A172 (cell line): ENCODE results near the gene PLD4. TPM values are rescaled to one million over a fixed set of nuclear protein-coding genes. Genes with fewer than 3 reads are reported as not detected.
"Not testable (repeated sequence)": the region's sequence is repeated elsewhere in the genome, so short reads cannot be mapped to it uniquely, and the experiment has no call there.

ENCODE experiments used
- DNase-seq: peaks from one replicate; pipeline ENCODE4 v3.0.0-alpha.2; 2015; ENCODE audit warnings: low spot score
- total RNA-seq: library from RNA; depleted of rRNA; stranded (reverse); fragments of >200 nt; shearing (Covaris generic); gene quantifications from 2 replicates; pipeline ENCODE4 v1.2.3, GENCODE V29; 2014

PLD4 gene
- total RNA-seq, 1 experiment from 2014 or later = not detected

DNA sequence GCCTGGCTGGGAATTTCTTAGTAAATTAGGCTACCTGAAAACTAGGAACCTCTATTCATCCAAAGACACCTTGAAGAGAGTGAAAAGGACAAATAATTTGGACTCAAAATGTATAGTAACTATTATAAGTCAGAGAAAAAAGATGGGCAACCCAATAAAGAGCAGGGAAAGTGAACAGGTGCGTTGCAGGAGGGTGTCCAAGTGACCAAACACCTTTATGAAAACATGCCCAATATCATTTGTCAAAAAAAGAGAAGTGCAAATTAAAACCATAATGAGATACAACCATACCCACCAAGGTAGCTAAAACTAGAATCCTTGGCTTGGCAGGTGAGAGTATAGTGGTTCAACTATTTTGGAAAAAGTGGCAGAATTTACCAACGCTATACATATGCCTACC, 24.9 kb upstream of the PLD4 start:
- DNase-seq = no peak

DNA sequence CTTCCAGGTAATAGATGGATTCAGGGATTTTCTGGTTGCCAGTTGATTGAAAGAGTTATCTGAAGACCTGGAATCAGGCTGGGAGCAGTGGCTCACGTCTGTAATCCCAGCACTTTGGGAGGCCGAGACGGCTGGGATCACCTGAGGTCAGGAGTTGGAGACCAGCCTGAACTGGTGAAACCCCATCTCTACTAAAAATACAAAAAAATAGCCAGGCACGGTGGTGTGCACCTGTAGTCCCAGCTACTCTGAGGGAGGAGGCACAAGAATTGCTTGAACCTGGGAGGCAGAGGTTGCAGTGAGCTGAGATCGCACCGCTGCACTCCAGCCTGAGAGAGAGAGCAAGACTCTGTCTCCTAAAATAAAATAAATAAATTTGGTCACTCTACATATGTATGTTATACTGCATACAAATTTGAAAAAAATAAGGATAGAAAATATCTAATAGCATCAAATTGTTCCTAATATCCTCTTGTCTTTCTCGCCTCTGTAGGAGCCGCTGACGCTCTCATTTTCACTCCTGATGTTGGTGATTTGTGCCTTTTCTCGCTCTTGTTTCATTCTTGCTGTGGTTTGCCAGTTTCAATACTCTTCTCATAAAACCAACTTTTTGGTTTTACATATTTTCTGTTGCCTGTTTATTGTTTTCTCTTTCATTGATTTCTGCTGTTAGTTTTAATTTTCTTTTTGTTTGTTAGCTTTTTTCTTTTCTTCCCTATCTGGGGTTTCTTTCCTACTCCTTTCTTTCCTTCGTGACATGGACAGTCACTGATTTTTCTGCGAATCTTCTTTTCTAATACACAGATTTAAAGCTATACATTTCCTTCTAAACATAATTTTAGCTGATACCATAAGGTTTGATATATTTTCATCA, 23.8 kb upstream of the PLD4 start:
- no peak for DNase-seq

DNA sequence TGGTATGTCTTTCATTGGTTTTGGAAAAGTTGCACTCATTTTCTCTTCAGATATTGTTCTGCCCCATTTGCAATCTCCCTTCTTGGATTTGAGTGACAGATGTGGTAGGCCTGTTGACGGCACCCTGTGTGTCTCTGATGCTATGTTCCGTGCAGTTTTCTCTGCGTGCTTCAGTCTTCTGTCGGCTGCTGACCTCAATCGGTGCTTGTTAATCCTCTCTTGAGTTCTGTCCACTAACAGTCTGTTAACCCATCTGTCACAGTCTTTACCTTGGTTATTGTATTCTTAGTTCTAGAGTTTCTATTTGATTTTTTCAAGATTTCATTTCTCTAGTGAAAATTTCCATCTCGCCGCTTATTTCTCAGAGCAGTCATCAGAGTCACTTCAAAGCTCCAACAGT, 20.7 kb upstream of the PLD4 start:
- DNase-seq = no peak

DNA sequence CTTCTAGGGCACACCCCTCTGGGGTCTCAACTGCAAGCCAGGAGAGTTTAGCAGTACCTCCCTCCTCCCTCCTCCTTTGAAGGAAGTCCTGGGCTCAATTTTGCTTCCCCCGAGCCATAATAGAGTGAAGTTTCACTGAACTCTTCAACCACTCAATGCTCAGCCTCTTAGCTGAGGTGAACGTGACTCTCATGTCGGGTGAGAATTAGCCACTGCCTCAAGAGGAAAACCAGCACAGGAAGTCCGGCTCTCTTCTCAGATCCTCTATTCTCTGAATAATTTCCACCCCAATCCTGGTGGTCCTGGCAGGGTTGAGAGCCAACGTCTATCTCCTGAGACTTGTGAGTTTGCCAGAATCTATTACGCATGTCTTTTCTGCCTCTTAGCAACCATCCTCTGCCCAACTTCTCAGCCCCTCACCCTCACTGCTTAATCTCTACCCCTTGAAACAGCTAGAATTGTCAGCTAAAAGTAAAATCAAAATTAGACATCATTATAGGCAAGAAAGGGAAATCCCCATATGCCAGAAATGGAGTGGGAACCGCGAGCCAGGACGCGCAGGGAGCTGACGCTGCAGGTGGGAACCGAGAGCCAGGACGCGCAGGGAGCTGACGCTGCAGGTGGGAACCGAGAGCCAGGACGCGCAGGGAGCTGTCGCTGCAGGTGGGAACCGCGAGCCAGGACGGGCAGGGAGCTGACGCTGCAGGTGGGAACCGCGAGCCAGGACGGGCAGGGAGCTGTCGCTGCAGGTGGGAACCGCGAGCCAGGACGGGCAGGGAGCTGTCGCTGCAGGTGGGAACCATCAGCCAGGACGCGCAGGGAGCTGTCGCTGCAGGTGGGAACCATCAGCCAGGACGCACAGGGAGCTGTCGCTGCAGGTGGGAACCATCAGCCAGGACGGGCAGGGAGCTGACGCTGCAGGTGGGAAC, 19.8 kb upstream of the PLD4 start:
- not testable (repeated sequence) for DNase-seq

DNA sequence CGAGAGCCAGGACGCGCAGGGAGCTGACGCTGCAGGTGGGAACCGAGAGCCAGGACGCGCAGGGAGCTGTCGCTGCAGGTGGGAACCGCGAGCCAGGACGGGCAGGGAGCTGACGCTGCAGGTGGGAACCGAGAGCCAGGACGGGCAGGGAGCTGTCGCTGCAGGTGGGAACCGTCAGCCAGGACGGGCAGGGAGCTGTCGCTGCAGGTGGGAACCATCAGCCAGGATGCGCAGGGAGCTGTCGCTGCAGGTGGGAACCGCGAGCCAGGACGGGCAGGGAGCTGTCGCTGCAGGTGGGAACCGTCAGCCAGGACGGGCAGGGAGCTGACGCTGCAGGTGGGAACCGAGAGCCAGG, 19.1 kb upstream of the PLD4 start:
- not testable (repeated sequence) for DNase-seq

DNA sequence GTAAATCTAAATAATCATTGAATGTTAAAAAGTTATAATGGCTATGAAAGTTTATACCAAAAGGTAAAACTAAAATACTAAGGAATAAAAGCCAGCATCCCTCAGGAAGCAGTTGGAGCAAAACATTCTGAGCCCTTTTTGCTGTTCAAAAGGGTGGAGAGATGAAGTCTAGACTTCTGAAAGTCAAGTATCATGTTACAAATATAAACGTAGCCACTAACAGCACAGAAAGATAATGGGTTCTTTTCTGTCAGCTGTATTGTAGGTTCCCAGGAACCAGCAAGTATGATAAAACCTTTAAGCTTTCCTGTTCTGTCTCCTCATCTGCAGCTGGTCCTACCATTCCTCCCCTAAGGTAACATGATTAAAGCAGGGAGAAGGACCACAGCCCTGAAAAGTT, 16.4 kb upstream of the PLD4 start:
- no peak for DNase-seq

DNA sequence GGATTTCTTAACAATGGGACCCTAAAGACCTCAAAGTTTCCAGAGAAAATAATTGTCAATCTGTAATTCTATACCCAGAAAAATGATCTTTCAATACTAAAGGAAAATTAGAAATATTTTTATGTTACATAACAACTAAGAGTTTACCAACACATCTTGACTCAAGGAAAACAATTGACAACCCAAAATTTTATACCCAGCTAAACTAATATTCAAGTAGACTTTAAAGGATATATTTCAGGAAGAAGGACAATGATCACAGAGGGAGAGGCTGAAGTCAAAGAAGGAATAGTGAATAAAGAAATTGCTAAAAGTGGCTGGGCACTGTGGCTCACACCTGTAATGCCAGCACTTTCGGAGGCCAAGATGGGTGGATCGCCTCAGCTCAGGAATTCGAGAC, 12.6 kb upstream of the PLD4 start:
- no peak for DNase-seq

DNA sequence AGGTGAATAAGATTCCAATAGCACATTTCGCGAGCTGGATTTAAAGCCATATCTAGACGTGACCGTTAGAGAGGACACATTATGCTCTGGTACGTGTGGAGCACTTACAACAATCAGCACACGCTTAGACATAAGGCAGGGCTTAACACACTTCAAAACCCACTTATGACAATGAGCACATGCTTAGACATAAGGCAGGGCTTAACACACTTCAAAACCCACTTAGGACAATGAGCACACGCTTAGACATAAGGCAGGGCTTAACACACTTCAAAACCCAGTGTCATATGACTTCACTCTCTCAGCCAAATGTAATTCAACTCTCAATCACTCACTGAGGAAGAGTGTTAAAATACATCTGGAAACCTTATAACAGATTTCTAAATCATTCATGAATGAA, 11.2 kb upstream of the PLD4 start:
- no peak for DNase-seq

DNA sequence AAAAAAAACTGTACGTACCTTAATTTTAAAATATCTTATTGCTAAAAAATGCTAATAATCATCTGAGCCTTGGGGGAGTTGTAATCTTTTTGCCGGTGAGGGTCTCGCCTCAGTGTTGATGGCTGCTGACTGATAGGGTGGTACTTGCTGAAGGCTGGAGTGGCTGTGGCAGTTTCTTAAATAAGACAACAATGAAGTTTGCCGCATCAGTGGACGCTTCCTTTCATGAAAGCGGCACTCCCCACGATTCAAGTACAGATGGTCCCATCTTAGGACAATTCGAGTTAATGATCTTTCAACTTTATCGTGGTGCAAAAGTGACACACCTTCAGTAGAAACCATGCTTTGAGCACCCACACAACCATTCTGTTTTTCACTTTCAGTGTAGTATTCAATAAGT, 7.6 kb upstream of the PLD4 start:
- DNase-seq = no peak

DNA sequence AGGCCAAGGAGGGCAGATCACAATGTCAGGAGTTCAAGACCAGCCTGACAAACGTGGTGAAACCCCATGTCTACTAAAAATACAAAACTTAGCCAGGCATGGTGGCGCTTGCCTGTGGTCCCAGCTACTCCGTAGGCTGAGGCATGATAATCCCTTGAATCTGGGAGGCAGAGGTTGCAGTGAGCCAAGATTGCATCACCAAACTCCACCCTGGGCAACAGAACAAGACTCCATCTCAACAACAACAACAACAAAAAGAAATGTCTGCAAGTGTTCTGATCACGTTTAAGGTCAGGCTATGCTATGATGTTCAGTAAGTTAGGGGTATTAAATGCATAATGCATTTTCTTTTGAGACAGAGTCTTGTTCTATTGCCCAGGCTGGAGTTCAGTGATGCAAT, 6.7 kb upstream of the PLD4 start:
- no peak for DNase-seq

DNA sequence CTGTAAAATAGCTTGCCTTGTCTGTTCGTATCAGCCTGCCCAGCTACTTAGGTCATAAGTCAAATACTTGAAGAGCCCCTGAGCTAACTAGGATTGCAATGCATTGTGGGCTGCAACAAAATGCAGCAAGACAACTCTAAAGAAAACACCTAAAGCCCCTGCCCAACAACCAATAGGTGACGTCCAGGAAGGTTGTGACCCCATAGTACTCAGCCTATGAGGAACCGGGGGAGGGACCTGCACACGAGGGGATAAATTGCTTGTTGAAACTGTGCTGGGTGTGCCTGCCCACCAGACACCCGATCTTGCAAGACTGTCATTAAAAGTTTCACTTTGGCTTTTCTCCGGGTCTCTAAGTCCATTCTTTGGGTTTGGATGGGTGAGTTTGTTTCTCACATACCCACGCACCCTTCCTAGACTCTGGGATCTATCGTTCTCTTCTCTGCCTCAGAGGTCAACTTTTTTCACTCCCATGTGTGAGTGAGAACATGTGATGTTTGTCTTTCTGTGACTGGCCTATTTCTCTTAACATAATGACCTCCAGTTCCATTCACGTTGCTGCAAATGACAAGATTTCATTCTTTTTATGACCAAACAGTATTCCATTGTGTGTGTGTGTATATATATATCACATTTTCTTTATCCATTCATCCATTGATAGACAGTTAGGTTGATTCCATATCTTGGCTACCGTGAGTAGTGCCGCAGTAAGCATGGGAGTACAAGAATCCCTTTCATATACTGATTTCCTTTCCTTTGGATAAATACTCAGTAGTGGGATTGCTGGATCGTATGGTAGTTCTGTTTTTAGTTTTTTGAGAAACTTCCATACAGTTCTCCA, 5.3 kb upstream of the PLD4 start:
- DNase-seq = not testable (repeated sequence)

DNA sequence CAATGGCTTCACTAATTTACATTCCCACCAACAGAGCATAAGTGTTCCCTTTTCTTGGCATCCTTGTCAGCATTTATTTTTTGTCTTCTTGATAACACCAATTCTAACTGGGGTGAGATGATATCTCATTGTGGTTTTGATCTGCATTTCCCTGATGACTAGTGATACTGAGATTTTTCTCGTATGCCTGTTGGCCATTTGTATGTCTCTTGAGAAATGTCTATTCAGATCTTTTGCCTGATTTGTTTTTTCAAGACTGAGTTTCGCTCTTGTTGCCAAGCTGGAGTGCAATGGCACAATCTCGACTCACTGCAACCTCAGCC, 4.7 kb upstream of the PLD4 start:
- DNase-seq = no peak

DNA sequence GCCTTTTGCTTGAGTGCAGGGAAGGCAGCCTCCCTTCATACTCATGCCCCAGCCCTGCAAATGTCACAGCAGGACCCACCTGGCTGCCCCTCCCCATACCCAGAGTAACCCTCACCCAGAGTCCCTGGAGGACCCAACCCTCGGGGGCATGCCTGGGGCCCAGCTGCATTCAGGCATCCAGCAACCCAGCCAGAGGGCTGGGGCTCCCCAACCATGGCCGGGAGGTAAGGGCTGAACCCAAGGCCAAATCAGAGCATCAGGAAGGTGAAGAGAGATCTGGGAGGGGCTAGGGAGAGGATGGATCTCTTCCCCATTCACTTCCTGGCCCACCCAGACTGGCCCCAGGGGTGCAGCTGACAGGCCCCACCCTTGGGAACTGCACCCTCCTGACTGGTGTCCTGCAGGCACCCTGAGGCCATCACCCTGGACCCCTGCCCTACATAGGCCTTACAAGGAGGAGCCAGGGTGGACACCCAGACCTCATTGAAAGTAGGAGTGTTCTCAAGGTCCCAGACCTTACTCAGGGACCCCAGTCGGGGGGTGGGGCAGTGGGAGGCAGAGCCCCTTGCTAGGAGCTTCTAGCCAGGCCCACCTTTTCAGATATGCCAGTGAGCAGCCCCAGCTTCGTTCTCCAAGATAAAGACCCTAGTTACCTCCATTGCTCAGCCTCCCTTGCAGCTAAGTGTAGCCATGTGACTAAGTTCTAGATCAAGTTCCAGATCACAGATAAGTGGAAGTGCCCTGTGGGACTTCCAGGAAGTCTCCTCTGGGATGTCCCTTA, 849 bp upstream of the PLD4 start:
- DNase-seq = no peak

DNA sequence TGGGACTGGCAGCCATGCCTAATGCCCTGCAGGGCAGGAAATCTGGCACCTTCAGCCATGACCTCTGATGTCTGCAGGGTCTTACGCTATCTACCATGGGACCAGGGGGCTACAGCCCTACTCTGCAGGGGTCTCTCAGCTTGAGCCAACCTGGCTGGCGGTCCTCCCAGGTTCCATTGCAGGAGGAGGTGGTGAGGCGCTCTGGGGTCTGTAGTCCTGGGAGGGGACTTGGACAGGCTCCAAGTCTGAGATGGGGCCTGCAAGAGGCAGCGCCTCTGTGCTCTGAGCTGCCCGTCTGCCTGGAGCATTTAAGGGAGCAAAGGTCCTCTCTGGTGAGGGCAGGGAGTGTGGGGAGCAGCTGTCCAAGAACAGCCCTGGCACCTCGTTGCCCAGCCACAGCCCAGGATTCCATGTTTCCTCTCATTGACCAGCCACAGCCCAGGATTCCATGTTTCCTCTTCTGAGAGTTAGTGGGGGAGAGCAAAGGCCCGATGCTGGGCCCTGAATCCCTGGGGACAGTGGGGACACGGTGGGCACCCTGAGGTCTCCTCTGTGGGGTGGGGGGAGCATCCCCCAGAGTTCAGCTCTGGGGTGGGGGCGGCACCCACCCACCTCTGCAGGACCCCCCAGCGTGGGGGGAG, 655 bp downstream of the PLD4 start:
- no peak for DNase-seq

DNA sequence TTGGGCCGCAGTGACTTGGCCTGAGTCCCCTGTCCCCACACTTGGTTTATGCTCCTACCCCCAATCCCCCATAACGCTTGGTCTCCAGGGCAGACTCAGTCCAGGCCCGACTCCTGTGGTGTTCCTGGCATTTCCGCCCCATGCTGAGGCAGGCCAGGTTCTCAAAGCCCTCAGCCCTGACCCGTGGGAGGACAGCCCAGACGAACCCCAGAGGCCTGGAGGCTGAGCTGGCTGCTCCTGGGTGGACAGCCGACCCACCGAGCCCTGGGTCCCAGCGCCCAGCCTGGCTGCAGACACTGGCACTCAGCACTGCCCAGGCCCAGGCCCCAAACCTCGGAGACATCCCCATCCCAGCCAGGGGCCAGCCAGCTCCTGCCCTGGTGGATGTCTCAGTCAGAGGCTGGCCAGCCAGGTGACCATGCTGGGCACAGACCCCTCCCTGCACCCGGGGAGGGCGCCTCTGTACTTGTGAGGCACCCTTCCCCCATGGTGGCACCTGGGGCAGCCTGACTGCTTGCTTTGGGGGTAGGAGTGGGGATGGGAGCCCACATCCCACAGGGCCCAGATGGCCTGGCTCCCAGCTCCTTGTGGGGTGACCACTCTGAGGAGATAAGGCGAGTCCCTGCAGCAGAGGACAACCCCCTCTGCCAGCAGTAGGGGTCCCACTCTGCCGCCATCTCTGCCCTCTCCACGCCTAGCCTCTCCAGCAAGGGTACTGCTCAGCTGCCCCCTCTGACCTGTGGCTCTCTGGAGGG, 1.4 kb downstream of the PLD4 start:
- no peak for DNase-seq

DNA sequence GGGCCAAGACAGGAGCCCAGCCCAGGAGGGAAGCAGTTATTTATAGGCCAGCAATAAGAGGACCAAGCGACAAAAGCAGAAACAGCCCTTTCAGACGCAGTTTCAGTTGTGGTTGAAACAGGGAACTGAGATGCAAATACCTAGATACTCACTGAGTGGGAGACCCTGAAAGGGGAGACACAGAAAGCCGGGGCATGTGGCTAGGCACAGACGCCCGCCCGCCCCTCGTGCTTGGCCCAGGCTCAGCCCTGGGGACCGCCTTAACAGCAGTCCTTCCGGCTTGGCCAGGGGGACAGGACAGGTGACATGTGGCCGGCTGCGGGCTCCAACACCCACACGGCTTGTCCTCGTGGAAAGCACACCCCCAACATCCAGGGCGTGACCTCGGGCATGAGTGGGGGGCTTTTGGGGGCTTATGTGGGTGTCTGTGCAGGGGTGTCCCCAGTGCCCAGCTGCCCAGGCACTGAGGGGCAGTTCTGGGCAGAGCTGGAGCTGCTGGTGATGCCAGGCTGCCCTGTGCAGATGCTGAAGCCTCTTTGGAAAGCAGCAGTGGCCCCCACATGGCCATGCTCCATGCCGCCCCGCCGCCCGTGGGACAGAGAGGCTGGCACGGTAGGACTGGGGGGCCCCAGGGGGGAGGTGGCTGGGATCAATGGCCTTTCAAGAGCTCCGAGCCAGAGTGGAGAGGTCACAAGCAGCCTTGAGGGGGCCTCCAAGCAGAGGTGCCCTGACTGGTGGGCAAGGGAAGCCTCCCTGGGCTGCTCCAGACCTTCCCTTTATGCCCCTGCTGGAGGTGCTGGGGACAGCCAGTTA, 2.1 kb downstream of the PLD4 start:
- no peak for DNase-seq

DNA sequence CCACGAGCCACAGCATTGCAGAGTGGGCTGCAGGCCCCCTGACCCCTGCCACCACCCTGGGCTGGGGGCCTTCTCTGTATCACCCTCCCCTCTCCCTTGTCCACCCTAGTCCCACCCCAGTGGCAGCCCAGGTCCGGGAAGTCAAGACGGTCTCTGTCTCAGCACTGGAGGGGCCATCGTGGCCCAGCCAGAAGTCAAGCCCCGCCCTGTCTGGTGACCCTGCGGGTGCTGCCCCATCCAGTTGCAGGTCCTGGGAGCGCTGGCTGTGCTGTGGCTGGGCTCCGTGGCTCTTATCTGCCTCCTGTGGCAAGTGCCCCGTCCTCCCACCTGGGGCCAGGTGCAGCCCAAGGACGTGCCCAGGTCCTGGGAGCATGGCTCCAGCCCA, 2.7 kb downstream of the PLD4 start:
- DNase-seq = no peak

DNA sequence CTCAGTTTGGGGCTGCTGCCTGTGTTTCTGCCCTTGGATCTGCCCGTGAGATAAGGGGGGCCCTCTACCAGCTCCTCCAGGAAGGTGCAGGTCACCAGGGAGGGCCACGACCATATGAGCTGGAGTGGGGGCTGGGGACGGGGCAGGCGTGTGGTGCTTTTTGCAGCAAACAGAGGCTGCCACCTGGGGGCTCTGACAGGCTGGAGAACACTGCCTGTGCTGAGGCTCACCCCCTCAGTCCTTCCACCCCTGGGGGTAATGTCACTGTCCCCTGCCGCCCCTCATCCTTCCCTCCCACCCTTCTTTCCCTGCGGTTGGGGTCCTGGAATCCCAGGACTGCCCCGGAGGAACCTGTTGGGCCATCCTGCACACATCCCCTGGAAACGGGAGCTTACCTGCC, 3.2 kb downstream of the PLD4 start:
- DNase-seq = no peak

DNA sequence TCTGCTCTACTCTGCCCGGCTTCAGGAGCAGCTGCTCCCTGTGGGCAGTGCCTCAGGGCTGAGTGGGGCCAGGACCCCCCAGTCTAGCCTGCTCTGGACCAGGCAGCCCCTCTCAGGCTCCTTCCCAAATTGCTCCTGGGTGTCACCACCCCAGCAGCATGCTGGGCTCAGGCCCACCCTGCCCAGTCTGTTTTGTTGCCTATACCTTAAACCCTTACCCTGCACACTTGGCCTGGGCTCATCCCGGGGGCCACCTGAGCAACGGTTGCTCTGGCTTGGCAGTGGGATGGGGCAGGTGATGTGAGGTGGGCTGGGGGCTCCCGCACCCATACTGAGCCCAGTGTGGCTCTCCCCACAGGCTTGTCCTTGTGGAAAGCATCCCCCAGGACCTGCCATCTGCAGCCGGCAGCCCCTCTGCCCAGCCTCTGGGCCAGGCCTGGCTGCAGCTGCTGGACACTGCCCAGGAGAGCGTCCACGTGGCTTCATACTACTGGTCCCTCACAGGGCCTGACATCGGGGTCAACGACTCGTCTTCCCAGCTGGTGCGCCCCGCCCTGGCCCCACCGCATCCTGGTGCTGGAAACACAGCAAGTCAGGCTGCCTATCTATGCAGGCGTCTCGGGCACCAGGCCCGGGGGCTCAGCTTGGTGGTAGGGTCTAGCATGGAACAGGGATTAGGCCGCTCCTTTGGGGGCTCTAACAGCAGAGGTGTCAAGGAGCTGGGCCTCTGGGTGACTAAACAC, 3.9 kb downstream of the PLD4 start:
- DNase-seq = no peak
